DMS53 (cell line): ENCODE data around the gene AIPL1.

Source experiments
- DNase-seq: peaks from one replicate; lab custom pipeline; 2025; lab: John Stamatoyannopoulos, UW

The AIPL1 gene

DNA sequence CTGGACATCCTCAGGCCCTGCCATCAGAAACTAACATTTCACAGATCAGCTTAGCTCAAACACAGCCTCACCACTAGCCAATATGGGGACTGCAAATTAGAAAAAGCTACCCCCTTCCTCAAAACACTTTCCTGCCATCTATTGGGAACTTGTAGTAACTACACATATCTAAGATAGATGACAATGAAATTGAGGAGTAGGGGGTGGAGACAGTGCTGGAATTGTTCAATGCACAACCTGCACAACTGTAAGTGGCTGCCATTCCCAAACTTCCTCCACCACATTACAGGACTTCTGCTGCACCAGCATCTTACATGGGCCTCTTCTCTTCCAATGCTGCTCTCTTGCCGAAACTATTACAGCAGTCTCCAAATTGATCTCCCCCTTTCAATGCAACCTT lies 21.9 kb downstream of the AIPL1 start:
- DNase-seq = peak; percentile 78

DNA sequence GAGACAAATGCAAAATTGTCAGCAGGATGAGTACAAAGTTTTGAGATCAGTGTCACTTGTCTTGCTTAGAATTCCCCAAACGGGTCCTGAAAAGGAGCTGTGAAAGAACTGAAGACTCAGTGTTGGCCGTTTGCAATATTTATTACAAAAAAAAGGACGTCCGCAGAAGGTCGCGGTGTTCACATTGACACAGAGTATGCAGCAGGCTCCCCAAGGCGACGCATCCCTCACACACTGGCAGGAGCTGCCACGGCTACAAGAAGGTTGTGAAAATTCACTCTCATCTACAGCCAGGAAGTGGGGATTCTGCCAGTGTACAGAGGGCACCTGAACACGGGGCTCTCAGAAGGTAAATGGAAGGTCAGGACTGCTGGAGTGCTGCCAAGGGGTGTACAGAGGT lies 26.2 kb downstream of the AIPL1 start:
- DNase-seq = no peak

DNA sequence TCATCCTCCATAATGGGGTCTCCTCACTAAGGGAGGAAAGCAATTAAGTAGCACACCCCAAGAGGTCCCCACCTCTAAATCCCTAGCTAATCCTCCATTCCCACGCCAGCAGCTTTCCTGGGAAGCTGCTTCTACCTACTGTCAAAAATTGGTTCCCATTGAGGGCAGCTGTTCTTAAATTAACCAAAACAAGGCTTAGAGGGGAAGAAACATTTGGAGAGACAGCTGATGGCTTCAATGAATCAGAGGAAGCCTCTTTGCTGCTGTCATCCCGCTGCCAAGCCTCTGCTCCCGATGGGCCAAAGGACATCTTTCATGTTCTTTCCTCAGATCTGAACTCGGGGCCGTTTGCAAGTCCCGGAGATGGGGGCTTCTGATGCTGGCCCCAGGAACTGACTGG lies 26.6 kb downstream of the AIPL1 start:
- no peak for DNase-seq

DNA sequence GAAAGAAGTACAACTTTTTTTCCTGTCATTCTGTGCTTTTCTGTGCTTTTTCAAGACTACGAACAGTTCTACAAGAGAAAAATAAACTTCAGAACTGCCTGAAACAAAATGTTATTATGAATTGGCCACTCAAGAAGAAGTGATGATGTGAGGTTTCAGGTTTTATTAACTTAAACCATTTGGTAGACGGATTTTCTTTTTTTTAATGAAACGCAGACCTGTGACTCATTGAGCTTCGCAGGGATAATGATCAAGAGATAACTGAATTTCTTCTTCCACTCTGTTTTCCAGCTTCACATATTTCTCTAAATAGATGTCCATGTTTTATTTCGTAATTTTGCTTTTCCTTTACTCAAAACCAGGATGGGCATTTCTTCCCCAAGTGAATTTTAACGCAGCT lies 32.7 kb downstream of the AIPL1 start:
- DNase-seq = no peak

DNA sequence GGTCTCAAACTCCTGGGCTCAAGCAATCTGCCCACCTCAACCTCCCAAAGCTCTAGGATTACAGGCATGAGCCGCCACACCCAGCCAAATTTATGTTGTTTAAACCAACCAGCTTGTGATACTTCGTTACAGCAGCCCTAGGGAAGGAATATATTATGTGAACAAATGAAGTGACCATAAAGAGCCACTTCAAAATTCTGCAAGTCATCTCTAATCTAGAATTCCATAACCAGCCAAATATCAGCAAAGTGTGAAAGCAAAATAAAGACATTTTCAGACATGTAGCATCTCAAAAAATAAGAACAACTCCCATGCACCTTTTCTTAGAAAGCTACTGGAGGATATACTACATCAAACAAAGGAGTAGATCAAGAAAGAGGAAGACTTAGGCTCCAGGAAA lies 36.0 kb downstream of the AIPL1 start:
- no peak for DNase-seq

DNA sequence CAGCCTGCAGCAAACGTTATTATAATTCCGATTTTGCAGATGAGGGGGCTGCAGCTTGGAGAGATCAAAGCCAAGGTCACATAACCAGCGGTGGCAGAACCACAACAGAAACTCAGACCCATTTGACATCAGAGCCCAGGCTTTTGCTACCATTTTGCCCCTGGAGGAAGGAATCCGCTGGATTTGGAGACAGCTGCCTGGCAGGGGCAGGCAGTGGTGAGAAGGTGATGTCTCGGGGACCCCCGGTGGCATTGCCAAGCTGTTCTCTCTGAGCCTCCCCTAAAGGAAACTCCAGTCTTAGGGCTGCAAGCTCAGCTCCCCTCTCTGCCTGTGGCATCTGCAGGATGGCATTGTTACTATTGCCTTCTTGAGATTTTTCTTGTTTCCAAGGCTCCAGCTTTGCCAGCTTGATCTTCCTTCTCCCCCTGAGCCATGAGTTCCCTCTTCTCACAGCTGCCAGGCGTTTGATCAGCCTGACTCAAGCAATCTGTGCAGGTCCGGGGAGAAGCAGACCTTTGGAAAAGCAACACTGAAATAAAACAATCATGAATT lies 40.8 kb downstream of the AIPL1 start:
- DNase-seq = no peak

DNA sequence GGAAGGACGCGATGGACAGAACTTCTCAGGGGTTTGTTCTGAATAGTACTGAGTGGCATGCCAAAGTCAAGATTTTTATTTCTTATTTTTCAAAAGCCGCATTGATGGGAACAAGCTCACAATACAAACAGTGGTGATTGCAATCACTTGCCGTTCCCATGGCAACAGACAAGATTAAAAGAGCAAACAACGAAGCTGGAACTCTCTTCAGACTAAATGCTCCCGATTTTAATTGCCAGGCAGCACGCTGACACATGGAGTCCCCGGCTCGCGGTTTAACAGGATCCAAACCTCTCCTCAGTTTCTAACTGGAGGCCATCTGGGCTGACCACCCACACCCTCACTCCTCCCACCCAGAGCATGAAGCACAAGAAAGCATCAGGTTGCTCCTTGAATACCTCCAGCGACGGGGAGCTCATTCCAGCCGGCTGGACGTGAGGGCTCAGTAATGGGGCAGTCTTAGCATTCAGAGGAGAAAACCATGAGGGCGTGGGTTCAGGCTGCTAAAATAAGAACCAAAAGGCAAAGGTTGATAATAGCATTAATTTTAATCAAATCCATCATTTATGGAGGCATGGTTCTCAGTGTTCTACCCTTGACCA lies 41.5 kb downstream of the AIPL1 start:
- peak; percentile 46 for DNase-seq

DNA sequence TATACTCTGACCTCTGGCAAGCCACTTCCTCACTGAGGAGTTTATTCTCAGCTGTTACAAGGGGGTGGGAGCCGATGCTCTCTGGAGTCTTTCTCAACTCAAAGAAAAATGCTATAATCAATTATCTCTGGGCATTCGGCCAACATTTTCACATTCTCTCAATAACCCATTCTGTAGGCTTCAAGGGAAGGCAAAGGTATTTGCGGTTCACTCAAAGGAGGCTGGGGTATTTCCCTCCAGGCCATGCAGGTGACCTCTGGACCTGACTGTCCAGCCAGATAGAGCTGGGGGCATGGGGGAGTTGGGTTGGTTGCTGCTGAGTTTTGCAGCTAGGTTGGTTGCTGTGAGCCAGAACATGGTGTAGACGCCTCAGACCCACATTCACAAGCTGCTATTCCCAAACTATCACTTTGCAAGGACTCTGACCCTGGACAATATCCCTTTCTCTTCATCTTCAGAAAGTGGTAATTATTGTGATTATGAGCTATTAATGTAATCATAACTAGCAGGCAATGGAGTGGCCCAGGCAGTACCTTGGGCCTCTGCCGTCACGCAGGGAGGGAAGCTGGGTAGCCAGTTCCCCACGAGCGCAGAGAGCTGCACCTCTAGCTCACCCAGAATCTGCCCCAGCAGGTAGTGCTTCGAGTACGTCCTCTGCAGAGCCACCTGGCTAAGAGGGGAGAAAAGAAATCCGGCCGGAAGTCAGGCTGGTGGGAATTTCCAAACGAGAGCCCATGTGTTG lies 42.1 kb downstream of the AIPL1 start:
- DNase-seq = peak; percentile 45

DNA sequence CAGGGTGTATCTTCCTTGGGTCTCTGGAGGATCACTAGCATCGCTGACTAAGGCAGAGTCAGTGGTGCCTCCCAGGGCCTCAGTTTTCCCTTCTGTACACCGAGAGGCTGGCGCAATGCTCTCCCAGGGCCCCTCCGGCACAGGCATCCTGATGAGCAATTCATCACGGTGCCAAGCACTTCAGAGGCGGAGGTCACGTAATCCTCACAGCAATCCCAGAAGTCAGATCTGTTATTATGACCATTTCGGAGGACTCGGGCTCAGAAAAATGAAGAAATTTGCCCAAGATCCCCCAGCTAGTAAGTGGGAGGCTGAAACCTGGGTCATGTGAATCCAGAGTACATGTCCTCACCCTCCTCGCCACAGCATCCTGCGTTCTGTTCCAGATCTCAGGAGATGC lies 46.5 kb downstream of the AIPL1 start:
- DNase-seq = no peak

DNA sequence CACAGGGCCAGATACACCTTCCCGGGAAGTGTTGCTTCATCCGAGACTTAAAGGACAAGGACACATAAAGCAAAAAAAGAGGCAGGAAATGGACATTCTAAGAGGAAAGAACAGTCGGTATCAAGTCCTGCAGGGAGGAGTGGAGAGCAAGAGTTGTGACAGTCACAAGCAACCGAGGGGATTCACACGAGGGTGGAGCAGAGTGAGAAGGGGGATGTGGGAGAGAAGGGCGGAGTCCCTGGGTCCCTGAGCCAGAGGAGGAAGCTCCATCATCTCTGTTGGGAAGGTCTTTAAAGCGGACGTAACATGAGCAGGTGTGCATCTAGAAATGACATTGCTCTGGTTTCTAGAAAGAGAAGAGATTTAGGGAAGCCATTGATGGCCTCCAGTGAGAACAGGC lies 47.1 kb downstream of the AIPL1 start:
- DNase-seq = no peak

DNA sequence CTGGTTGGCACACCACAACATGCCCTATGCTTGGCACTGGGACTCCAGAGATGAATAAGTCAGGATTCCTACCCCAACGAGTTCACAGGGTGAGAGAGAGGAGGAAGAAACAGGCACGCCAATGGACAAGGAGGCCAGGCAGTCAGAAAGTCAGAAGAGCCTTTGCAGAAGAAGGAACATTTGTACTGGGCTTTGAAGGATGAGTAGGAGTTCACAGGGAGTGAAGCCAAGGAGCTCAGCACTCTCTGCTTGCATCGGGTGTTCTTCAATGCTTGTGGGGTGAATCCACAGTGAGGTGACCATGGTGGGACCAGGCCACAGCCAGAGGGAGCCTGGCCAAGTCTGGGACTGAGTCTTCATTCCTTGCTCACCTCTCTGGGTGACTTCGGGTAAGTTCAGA lies 47.5 kb downstream of the AIPL1 start:
- no peak for DNase-seq

DNA sequence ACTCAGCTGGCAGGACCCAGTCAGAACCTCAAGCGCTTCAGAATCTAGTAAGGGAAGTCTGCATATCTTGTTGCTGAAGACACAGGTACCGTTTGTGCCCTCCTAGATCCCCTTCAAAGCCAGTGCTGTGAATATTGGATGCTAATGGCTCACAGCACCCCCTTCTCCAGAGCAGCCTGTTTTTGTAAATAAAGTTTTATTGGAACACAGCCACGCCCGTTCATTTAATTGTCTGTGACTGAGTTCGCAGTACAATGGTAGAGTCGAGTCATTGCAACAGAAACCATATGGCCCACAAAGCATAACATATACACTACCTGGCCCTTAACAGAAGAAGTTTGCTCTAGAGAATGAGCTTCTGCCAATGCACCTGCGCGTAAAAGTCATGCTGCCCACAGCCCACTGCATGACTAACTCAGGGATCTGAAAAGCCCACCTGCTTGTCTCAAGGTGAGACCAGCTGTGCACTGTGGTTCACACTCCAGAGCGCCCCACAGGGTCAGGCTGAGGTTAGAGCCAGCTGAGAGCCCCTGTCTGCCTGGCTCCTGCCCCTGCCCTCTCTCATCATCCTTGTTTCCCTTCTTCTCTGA lies 48.8 kb downstream of the AIPL1 start:
- DNase-seq = no peak

DNA sequence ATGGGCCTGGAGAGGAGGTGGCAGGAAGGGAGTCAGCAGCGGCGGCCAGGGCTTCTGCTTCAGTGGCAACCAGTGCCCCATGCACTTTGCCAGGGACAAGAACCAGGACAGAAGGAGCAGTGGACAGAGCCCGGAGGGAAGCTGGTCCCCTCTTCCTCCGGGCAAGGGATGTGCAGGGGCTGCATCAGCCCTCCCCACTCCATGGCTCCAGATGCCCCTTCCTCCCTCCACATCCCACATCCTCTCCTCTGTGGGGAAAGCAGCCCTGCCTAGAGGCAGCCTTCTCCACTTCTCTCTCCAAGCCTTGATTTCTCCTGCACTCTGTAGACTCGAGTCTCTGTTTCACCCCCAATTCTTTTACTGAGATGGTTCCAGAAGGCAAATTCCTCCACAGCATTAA lies 50.4 kb downstream of the AIPL1 start:
- no peak for DNase-seq

DNA sequence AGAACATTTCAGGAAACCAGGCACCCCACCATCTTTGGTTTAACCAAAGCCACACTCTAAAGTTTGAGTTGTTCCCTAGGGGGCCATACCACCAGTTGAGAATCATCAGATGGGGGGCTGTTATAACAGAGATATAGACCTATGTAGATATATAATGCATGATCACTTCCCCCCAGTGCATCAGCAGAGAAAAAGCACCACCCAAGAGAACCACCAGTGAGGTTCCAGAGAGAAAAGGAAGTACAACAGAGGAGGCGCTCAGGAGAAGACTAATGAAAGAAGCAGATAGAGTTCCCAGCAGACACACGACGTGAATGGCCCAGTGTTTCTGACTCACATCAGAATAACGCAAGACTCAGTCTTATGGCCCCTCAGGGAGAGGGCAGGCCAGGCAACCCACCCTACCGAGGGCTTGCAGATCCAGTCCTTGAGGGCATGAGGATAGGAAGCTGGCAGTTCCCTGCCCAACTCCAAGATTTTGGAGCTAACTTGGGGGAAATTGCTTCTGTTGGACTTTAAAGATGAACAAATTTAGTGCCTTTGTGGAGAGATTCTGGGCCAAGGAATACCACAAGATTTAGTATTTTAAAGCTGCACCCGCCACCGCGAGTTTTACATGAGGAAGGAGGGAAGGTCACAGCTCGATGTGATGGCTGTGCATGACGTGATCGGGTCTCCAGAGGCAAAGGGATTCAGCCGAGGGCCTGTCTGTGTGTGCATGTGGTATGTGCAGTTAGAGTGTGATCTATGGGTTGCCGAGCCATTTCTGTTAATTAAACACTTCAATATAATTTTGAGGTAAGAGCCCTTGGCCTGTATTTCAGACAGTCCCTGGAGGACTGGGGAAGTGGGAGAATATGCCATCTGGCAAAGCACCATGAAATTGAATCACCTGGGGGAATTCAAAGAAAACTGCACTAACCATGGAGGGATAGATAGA lies 53.1 kb downstream of the AIPL1 start:
- no peak for DNase-seq

DNA sequence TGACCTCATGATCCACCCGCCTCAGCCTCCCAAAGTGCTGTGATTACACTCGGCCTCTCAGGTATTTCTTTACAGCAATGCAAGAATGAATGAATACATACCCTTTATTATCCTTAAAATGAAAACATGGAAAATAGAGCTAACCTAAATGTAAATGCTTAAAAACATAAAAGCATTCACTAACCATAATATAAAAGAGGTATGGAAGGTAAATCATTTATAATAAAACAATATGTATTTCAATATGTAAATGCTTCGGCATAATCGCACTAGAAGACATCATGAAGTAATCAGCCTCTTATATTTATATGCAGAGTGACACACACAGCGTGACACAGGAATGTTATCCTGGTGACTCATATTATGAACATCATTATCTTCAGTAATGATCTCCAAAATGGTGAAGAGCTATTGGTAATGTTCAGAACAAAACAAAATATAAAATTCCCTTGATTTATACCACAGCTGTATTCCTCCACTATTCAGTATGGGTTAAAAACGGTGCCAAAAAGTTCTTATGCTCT lies 53.9 kb downstream of the AIPL1 start:
- no peak for DNase-seq

DNA sequence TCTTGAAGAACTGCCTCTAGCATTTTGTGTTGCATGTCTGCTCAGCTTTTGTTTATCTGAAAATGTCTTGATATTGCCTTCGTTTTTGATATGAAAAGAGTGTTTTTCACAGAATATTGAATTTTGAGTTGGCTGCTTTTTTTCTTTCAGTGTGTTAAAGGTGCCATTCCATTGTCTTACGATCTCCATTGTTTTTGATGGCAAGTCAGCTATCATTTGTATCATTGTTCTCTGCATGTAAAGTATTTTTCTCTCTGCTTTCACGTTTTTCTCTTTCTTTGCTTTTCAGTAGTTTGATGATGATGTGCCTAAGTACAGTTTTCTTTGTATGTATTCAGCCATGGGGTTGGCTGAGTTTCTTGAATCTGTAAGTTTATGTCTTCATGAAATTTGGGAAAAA lies 57.0 kb downstream of the AIPL1 start:
- no peak for DNase-seq

DNA sequence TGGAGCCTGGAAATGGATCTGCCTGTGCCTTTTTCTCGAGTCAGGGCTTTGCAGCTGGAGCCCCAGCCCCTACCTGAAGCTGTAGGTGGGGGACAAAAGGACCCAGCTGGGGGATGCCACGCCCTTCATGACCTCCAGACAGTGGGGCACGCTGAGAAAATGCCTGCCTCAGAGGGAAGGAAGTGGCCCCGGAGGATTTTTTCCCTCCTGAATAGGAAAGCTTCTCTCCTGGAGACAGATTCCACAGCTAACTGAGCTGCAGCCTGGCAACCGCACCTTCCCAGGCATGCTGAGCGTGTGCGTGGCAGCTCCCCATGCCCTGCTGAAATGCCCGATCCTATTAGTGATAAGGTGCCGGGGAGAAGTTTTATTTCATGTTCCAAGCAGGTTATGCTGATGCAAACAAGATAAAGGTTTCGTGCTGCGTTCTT lies 58.0 kb downstream of the AIPL1 start:
- DNase-seq = no peak

DNA sequence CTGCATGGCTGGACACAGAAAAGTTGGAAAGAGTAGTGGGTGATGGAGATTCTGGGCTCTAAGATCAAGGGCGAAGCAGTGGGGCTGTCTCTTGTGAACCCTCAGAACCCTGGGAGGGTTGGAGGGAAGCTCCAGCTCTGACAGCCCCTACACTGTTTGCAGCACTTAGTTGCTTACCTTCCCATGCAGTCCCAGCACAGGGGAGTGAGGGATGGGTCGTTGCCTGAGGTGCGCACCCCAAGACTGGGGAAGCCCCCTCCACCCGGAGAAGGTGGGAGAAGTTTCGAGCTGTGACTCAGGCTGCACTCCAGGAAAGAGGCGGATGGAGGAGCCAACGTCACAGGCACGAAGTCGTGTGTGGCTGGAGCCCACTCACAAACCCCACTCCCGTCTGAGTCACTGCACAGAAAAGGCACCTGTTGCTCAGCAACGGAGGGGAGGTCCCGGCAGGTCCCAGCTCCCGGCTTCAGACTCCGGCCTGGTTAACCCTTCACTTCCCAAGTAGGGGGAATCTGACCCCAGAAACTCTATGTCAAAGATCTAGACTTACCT lies 60.1 kb downstream of the AIPL1 start:
- peak; percentile 22 for DNase-seq

DNA sequence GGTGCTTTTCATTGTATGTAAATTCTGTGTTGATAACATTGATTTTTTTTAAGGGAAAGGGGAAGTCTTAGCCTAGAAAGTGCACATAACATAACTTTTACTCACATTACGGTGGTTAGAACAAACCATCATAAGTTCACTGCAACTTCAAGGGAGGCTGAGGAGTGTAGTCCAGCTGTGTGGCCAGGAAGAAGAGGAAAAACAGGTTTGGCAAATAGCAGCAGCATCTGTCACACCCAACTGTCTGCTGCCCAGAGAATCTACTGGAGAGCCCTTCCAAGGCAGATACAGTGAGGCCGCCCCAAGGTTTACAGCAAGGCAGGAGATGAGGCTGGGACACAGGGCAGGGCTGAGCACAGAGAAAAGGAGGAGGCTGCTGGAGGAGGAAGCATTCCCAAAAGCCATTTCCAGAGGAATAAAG lies 60.6 kb downstream of the AIPL1 start:
- DNase-seq = peak; percentile 60
